PC-9 (cell line): ENCODE data around the gene ANKFN1. TPM values are rescaled to one million over a fixed set of nuclear protein-coding genes. Genes with fewer than 3 reads are reported as not detected.

Source experiments
- BruUV-seq: library from RNA; stranded (reverse); fragments of 400-500 nt; replicated peaks from 2 replicates; lab custom pipeline; 2021; lab: Mats Ljungman, UMichigan
- CTCF ChIA-PET: fragments of 300-600 bp; sonication (Branson Sonifier 250); formaldehyde crosslinking; loops from one replicate; lab custom pipeline; 2022; ENCODE audit warnings: antibody characterized with exemption; lab: Charles Lee
- POLR2A ChIA-PET: fragments of 300-600 bp; sonication (Branson Sonifier 250); formaldehyde crosslinking; loops from one replicate; lab custom pipeline; 2022; ENCODE audit warnings: antibody characterized with exemption; ENCODE audit not compliant: unreplicated experiment; lab: Charles Lee
- DNase-seq, 2 experiments: peaks; one replicate each; pipeline versions ENCODE4 v3.0.0 to v3.0.0-alpha.2; 2015 to 2022; ENCODE audit warnings: mixed read lengths in 1 of 2
- H2AFZ ChIP-seq: fragments of 200-600 bp; sonication (generic); 2 replicates; pipeline ENCODE4 v1.8.1; 2017; ENCODE audit warnings: antibody characterized with exemption
- H3F3A ChIP-seq: fragments of 200-600 bp; sonication (generic); 2 replicates; pipeline ENCODE4 v1.8.1; 2017; ENCODE audit warnings: antibody characterized with exemption, mild to moderate bottlenecking, low read depth; ENCODE audit not compliant: insufficient read depth
- H3K27ac ChIP-seq: fragments of 200-600 bp; sonication (generic); 2 replicates; pipeline ENCODE4 v1.6.1; 2016; ENCODE audit warnings: mixed run types
- H3K27me3 ChIP-seq: fragments of 200-600 bp; sonication (generic); 2 replicates; pipeline ENCODE4 v1.6.1; 2016; ENCODE audit warnings: low read depth, mixed run types; ENCODE audit not compliant: insufficient read depth
- H3K36me3 ChIP-seq: fragments of 200-600 bp; sonication (generic); 2 replicates; pipeline ENCODE4 v1.6.1; 2016; ENCODE audit warnings: low read depth, mixed run types
- H3K4me1 ChIP-seq: fragments of 200-600 bp; sonication (generic); replicated peaks from 2 replicates; pipeline ENCODE4 v1.6.1; 2016; ENCODE audit warnings: mixed run types; ENCODE audit not compliant: insufficient read depth
- H3K4me2 ChIP-seq: fragments of 200-600 bp; sonication (generic); 2 replicates; pipeline ENCODE4 v1.6.1; 2017; ENCODE audit warnings: mixed run types
- H3K4me3 ChIP-seq: fragments of 200-600 bp; sonication (generic); 2 replicates; pipeline ENCODE4 v1.6.1; 2016; ENCODE audit warnings: mixed run types
- H3K79me2 ChIP-seq: fragments of 200-600 bp; sonication (generic); 2 replicates; pipeline ENCODE4 v1.6.1; 2017; ENCODE audit warnings: low read depth, mixed run types
- H3K9me2 ChIP-seq: fragments of 200-600 bp; sonication (generic); 2 replicates; pipeline ENCODE4 v1.8.1; 2017; ENCODE audit warnings: mild to moderate bottlenecking; ENCODE audit not compliant: insufficient read depth
- H3K9me3 ChIP-seq: fragments of 200-600 bp; sonication (generic); 2 replicates; pipeline ENCODE4 v1.8.1; 2016; ENCODE audit warnings: low read depth; ENCODE audit not compliant: insufficient read depth
- H4K20me1 ChIP-seq: fragments of 200-600 bp; sonication (generic); 2 replicates; pipeline ENCODE4 v1.8.1; 2017; ENCODE audit not compliant: insufficient read depth
- EZH2 ChIP-seq: fragments of 200-600 bp; sonication (generic); IDR thresholded peaks from 2 replicates; pipeline ENCODE4 v1.8.0; 2017; ENCODE audit warnings: antibody characterized with exemption, low read depth
- intact Hi-C: fragments of 100-400 bp; cut with micrococcal nuclease; formaldehyde crosslinking; loops from one replicate; pipeline ENCODE4 v1.10.0; 2022; ENCODE audit not compliant: unreplicated experiment
- total RNA-seq: library from RNA; stranded (reverse); gene quantifications from 2 replicates; pipeline ENCODE4 v1.2.3, GENCODE V29; 2021
- TF ChIP-seq, protein P1 (sequence below): fragments of 200-600 bp; sonication (generic); conservative IDR thresholded peaks from 2 replicates; pipeline ENCODE4 v1.6.1; 2017; ENCODE audit warnings: mixed run types, antibody characterized with exemption, mild to moderate bottlenecking, moderate library complexity

The ANKFN1 gene
- total RNA-seq, 1 experiment from 2014 or later, result not detected

DNA sequence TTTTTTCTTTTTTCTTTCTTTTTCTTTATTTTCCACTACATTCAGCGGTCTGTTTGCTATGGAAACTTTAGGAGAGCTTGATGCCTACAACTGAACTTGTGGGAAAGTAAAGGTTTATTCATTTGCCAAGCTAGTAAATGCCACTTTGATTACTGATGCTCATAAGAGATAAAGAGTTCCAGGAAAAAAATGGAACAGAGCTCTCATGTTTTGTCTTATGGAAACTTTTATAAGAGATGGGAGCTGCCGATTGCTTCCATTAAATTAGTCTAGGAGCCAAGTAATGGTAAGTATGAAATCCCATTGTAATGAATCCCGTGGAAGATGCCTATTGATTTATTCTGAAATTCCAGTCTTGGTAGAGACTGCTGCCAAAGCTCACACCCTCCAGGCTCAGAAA is 7.1 kb downstream of the ANKFN1 start:
- intact Hi-C loops, result no loop called here
- Histone ChIP-seq H3K79me2 (no peaks in the 10 kb centered on the region), H2AFZ (no peak overlapping the region), H4K20me1 (no peaks in the 10 kb centered on the region), H3K4me2 (no peak overlapping the region), H3F3A (no peaks in the 10 kb centered on the region), H3K4me1 (no peaks in the 10 kb centered on the region), H3K27ac (no peak overlapping the region), H3K27me3 (no peaks in the 10 kb centered on the region), H3K36me3 (no peaks in the 10 kb centered on the region), H3K9me3 (no peaks in the 10 kb centered on the region), H3K4me3 (no peak overlapping the region), H3K9me2 (no peaks in the 10 kb centered on the region)
- no peak for DNase-seq
- CTCF ChIA-PET, result no interaction called here
- POLR2A ChIA-PET, result no interaction called here
- TF ChIP-seq, protein P1, sequence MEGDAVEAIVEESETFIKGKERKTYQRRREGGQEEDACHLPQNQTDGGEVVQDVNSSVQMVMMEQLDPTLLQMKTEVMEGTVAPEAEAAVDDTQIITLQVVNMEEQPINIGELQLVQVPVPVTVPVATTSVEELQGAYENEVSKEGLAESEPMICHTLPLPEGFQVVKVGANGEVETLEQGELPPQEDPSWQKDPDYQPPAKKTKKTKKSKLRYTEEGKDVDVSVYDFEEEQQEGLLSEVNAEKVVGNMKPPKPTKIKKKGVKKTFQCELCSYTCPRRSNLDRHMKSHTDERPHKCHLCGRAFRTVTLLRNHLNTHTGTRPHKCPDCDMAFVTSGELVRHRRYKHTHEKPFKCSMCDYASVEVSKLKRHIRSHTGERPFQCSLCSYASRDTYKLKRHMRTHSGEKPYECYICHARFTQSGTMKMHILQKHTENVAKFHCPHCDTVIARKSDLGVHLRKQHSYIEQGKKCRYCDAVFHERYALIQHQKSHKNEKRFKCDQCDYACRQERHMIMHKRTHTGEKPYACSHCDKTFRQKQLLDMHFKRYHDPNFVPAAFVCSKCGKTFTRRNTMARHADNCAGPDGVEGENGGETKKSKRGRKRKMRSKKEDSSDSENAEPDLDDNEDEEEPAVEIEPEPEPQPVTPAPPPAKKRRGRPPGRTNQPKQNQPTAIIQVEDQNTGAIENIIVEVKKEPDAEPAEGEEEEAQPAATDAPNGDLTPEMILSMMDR, result no peak
- TF ChIP-seq EZH2, result no peak
- no TSS peak for BruUV-seq

DNA sequence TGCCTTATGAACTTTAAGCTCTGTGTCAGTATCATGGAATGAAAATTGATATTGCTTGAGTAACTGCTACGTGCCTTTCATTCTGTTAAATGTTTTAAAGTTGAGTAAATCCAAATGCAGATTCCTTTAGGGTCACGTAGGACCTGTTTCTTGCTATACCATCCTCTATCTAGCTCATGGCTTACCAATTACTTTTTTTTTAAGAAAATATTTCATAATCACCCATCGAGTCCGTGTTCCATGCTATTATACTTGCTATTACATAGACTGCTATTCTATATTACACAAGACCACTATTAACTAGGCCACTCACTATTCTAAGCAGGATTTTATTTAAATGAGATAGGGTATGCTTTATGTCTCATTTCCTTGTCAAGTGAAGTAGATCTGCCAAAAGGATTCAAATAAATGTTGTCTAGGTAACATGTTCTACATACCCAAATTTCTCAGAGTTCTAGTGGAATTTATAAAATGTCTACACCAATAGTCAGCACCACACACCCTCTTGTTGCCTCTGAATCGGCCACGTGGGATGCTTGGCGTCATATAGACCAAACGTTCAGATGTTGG is 11.9 kb downstream of the ANKFN1 start:
- DNase-seq, result no peak
- BruUV-seq, result no TSS peak

DNA sequence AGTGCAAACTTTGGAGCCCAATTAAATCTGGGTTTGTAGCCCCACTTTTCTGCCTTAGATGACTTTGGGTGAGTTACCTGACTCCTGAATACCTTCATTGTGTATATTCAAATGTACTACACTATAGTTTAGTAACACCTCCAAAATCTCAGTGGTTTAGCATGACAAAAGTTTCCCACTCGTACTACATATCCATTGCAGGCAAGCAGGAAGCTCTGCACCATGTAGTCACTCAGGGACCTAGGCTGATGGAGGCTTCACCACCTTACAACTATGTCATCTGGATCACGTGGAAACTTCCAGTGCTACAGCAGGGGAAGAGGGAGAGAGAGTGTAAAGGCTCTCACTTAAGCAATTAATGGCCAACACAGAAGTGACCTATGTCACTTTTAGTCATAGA is 14.2 kb downstream of the ANKFN1 start:
- Histone ChIP-seq H3K36me3 (no peaks in the 10 kb centered on the region), H3F3A (no peaks in the 10 kb centered on the region), H3K79me2 (no peaks in the 10 kb centered on the region), H2AFZ (no peak overlapping the region), H3K4me2 (no peak overlapping the region), H3K4me3 (no peak overlapping the region), H4K20me1 (no peaks in the 10 kb centered on the region), H3K4me1 (no peaks in the 10 kb centered on the region), H3K27me3 (no peaks in the 10 kb centered on the region), H3K27ac (no peak overlapping the region), H3K9me3 (no peaks in the 10 kb centered on the region), H3K9me2 (no peaks in the 10 kb centered on the region)
- TF ChIP-seq, protein P1, result no peak
- no peak for TF ChIP-seq EZH2
- DNase-seq, result no peak
- no TSS peak for BruUV-seq
- CTCF ChIA-PET, result no interaction called here
- intact Hi-C loops, result no loop called here
- POLR2A ChIA-PET, result no interaction called here

More for the DNA sequence above, 11.9 kb downstream of the ANKFN1 start:
- Histone ChIP-seq H3K9me3 (no peaks in the 10 kb centered on the region), H3K27me3 (no peaks in the 10 kb centered on the region), H3K79me2 (no peaks in the 10 kb centered on the region), H3K9me2 (no peaks in the 10 kb centered on the region), H3K27ac (no peak overlapping the region), H3K4me1 (no peaks in the 10 kb centered on the region), H2AFZ (no peak overlapping the region), H4K20me1 (no peaks in the 10 kb centered on the region), H3K4me3 (no peak overlapping the region), H3F3A (no peaks in the 10 kb centered on the region), H3K36me3 (no peaks in the 10 kb centered on the region), H3K4me2 (no peak overlapping the region)
- intact Hi-C loops, result no loop called here
- ChIA-PET POLR2A (interaction anchor here (0.6 kb wide), 1 partner anchor 551 kb away, joined by 13 read pairs; no protein-coding TSS in a partner anchor), CTCF (no interaction called here)
- TF ChIP-seq EZH2, result no peak
- TF ChIP-seq, protein P1, result no peak
